ENCODE results near the gene C1QTNF7.

C1QTNF7 gene

GRCh38 chr4:15427701-15428100 is at the start of gene C1QTNF7:
Gene C1QTNF7 (plus strand): TSS chr4:15428033. CDS start chr4:15435744, 7,711 bp downstream.
- DNase-seq = no peak

DNA sequence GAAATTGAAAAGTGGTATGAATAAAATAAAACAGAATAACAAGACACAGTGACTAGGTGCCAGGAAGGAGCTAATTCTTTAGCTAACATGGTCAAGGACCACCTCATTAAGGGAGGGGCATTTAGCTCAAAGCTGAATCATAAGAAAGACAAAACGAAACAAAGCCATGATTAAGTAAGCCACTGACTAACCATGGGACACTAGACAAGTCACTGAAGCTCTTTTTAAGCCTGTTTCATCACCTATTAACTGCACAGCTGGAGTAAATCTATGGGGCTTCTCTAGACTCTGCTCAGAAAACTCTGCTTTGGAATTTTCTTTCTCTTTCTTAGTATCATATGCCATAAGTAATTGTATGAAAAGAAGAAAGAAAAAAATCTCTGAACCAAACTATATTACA is 49.8 kb upstream of the C1QTNF7 start:
- DNase-seq = no peak

- DNase-seq = no peak
Observed at GRCh38 chr4:15378493-15378892, 49.3 kb upstream of the C1QTNF7 start.

DNA sequence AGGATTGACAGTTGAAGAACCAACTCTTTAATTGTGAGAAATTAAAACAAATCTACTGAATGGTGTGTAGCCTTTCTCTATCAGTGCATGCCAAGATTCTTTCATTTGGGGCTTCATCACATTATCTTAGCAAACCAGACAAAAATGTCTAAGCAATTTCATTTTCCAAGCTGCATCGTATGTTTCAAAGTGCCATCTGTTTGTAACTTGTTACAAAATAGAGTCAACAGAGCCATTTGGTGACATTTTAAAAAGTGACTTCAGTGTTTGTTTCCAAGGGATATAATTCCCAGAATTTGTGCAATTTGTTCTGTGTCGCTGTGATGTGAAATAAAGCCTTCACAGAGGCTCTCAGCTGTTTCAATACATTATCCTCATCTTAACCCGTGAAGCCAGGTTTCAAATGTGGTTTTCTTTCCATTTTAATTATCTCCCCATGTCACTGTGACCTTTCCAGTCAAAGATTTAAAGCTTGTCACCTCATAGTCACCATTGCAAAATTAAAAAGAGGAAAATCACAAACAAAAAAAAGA is 46.0 kb upstream of the C1QTNF7 start:
- DNase-seq = no peak

DNA sequence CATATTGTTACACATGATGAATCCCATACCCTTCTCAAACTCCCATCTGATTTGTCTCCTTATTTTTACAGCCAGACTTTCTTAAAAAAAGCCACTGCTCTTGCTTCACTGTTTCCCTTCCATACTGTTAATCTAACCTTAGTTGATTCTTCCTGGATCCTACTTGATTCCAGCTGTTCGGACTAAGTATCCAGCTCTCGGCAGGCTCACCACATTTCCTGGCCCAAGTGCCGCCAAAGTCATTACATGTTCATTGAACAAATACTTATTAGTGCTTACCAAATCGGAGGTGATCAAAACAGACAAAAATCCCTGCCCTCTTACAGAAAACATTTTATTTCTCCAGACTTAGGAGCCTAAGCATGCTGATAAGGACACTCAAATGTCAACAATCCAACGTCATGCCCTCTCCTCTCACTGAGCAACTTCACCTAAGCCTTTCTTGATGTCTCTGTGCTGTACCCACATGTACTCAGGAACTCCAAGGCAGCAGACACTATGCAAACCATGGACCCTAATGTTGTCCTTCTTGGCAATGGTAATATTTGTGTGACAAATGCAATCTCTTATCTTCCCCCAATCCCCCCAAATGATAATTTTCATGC is 45.1 kb upstream of the C1QTNF7 start:
- no peak for DNase-seq

DNA sequence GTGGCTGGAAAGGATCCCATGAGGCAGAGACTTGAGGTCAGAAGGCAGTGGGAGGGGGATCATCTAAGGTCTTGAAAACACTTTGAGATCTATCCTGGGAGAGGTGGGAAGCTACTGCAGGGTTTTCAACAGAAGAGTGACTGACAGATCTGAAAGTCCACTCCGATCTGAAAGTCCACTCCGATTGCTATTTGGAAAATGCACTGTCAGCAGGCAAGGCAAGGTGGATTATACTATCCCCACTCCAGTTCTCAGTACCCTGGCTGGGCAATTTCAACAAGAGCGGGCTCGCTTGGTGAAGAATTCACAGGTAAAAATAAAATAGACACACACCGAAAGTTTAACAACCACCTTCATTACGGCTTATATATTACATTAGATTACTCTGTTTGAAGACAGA is 42.3 kb upstream of the C1QTNF7 start:
- DNase-seq = no peak

GRCh38 chr4:15385928-15386327 is 41.9 kb upstream of the C1QTNF7 start:
- DNase-seq = no peak

DNA sequence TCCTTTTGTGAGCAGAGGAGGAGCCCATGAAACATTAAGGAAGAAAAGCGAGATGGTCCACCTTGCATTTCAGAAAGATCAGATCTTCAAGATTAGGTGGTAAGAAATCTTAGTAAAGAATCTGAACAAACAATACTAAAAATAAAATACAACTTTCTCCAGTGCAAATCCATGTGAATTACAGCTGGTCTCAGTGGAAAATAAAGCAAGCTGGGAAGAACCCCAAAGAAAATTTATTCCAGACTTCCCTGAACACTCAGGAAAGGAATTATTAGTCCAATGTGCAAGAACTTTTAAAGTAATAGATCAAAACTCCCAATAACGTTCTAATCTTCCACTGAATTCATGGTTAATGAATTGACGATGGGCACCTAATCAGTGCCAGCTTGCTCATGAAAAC is 37.3 kb upstream of the C1QTNF7 start:
- no peak for DNase-seq

GRCh38 chr4:15392053-15392805 is 35.6 kb upstream of the C1QTNF7 start:
- no peak for DNase-seq

DNA sequence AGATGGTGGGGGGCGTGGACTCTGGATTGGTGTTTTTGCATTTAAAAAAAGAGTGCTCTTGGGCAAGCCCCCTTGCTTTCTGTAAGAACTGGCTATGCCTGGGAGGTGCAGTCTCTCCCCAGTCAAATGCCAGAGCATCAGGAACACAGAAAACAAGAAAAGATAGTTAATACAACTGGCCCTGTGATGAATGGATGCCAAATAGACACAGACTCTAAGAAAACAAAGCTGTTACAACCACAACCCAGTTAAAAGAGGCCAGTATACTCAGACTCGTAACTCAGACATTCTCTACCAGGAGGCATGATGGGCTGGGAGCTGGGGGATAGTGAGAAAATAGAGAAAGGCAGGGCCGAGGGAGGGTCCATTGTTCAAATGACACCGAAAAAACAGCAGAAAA is 32.5 kb upstream of the C1QTNF7 start:
- no peak for DNase-seq

GRCh38 chr4:15396157-15396800 is 31.6 kb upstream of the C1QTNF7 start:
- peak; percentile 2 for DNase-seq

DNA sequence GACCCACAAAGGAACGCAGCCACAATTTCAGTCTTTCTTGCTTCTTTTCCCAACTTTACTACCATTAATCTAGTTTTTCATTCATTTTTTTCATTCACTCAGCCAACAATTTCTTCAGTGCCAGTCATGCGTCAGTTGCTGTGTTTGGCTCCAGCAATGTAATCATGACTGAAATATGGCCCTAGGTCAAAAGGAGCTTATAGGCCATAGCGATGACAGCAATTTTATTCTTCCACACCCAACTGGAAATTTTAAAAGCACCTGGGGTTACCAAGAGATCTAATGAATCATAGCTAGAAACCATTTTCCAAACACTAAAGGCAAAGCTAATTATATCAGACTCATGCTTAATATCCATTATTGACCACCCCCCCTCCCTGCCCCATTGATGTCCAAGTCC is 29.8 kb upstream of the C1QTNF7 start:
- DNase-seq = no peak

GRCh38 chr4:15398732-15399131 is 29.1 kb upstream of the C1QTNF7 start:
- no peak for DNase-seq

GRCh38 chr4:15400226-15400625 is 27.6 kb upstream of the C1QTNF7 start:
- no peak for DNase-seq

- no peak for DNase-seq
Observed at GRCh38 chr4:15400981-15401671, 26.7 kb upstream of the C1QTNF7 start.

DNA sequence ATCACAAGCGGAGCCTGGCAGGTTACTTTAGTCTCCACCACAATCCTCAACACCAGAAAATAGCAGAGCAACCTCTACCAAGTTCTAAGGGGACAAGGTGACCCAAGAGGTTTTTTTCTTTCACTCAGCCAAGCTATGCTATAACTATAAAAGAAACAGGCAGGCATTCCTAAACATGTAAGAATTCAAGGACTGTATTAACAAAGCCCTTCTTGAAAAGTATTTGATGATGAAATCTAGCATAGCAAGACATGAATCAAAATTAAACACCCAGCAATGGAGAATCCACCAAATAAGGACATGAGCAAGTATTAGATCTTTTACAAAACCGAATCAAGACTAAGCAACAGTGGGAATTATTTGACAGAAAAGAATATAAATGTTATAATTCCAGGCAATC is 25.7 kb upstream of the C1QTNF7 start:
- no peak for DNase-seq

DNA sequence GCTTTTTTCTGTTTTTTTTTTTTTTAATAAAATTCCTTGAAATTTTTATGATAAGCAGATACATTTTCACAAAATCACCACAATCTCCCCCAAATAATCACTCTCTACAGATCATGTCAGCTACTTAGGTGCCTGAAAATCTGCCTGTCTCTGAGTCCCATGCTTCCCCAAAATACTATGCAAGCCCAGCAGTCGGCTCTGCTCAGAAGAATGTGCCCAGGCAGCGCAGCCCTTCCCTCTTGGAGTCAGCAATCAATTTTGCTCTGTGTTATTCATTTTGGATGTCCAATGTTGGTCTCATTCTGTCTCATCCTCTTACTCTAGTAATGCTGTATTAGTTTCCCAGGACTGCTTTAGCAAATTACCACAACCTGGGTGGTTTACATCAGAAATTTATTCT is 24.9 kb upstream of the C1QTNF7 start:
- DNase-seq = no peak

- no peak for DNase-seq
Observed at GRCh38 chr4:15405018-15405417, 22.8 kb upstream of the C1QTNF7 start.

GRCh38 chr4:15410750-15411149 is 17.1 kb upstream of the C1QTNF7 start:
- no peak for DNase-seq

DNA sequence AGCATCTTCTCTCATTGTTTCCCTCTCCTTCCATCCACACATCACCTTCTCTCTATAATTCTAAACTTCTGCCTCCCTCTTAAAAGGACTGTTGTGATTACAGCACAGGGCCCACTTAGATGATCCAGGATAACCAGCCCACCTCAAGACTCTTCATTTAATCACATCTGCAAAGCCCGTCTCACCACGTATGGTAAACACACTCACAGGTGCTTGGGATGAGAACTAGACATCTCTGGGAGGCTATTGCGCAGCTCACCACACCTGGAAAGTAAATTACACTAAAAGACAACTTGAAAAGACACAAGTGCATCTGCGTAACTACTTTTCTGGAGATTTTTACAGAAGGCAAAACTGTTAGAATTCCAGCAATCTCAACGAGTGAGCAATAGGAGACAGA is 15.4 kb upstream of the C1QTNF7 start:
- no peak for DNase-seq

DNA sequence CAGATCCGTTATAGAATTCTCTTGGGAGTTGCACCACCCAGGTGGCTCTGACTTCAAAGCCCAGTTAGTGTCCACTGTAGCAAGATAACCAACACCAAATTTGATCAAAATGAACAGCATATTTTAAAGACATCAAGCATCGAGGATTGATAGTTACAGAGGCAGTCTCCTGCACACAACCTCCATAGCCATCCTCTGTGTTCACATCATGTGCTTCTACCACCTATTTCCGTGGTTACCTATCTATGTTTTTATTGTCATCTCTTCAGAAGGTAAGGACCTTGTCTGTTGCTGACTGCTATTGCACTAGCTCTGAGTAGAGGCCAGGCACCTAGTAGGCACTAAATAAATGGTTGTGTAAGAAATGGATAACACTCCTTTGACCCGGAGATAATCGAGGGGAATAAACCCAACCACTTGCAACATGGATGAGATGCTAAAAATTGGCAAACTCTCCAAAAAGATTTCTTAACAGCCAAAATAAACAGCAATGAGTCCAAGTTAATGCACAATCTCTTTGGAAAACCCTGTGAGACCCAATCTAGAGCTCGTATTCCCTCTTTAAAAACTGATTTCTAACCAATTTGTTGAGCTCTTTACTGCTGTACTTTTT is 14.7 kb upstream of the C1QTNF7 start:
- DNase-seq = no peak

DNA sequence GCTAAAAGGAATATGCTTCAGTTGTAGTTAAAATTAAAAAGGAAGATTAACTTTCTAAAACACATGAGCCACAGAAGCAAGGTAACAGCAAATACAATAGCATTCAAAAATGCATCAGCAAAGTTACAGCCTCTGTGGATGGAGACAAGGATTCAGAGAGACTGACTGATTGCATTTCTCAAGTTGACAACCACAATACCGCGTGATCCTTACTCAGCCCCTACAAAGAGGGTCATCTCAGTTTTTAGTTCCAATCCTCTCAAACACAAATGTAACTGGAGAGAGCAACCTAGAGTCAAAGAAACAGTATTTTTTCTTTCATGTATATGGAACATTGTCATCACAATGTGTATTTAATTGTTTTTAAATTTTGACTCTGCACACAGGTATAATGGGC is 14.2 kb upstream of the C1QTNF7 start:
- no peak for DNase-seq

- no peak for DNase-seq
Observed at GRCh38 chr4:15414551-15415091, 13.2 kb upstream of the C1QTNF7 start.
